HepG2 (cell line): ENCODE measurements around the gene TCEANC. TPM values are rescaled to one million over a fixed set of nuclear protein-coding genes. Genes with fewer than 3 reads are reported as not detected.
A peak's percentile ranks its signal among the peaks of the same experiment; 100 is the strongest.

Source experiments
- AGO2 ChIP-seq: fragments of 200-400 bp; formaldehyde crosslinking; optimal IDR thresholded peaks from 2 replicates; pipeline ENCODE3; 2017; ENCODE audit warnings: mild to moderate bottlenecking, low read depth, low read length, moderate library complexity
- CREM ChIP-seq, 2 experiments: sonication (generic) in 1 of 2; formaldehyde crosslinking in 1 of 2; IDR thresholded peaks; 2 replicates each; pipeline versions ENCODE4 v1.4.0 to v1.6.1; 2016 to 2020; ENCODE audit warnings: antibody characterized with exemption in 1 of 2, mild to moderate bottlenecking in 1 of 2, missing genetic modification reagents in 1 of 2
- KDM1A ChIP-seq: IDR thresholded peaks from 2 replicates; pipeline ENCODE4 v1.6.1; 2016; ENCODE audit warnings: missing compliant biosample characterization
- NFE2L1 ChIP-seq: sonication (generic); formaldehyde crosslinking; IDR thresholded peaks from 2 replicates; pipeline ENCODE4 v1.4.0; 2020; ENCODE audit warnings: missing genetic modification reagents, mild to moderate bottlenecking, borderline replicate concordance
- NONO ChIP-seq, 2 experiments: fragments of 450-650 bp in 1 of 2; sonication (generic) in 1 of 2; formaldehyde crosslinking in 1 of 2; IDR thresholded peaks in 1 of 2; conservative IDR thresholded peaks in 1 of 2; 2 replicates each; pipeline versions ENCODE4 v1.6.1 to v1.8.0; 2017 to 2022; ENCODE audit warnings: mild to moderate bottlenecking in 1 of 2, missing genetic modification reagents in 1 of 2, moderate library complexity in 1 of 2
- NPAS2 ChIP-seq: sonication (generic); formaldehyde crosslinking; IDR thresholded peaks from 2 replicates; pipeline ENCODE4 v1.8.0; 2022; ENCODE audit warnings: mild to moderate bottlenecking, missing genetic modification reagents, borderline replicate concordance
- PITX1 ChIP-seq: sonication (generic); formaldehyde crosslinking; IDR thresholded peaks from 2 replicates; pipeline ENCODE4 v1.5.1; 2020; ENCODE audit warnings: mild to moderate bottlenecking, missing genetic modification reagents
- RORA ChIP-seq: sonication (generic); formaldehyde crosslinking; IDR thresholded peaks from 2 replicates; pipeline ENCODE4 v1.5.0; 2020; ENCODE audit warnings: mild to moderate bottlenecking, missing genetic modification reagents, moderate library complexity
- ZBTB1 ChIP-seq: sonication (generic); formaldehyde crosslinking; IDR thresholded peaks from 2 replicates; pipeline ENCODE4 v1.4.0; 2020; ENCODE audit warnings: missing genetic modification reagents, borderline replicate concordance
- ZBTB3 ChIP-seq: sonication (generic); formaldehyde crosslinking; IDR thresholded peaks from 2 replicates; pipeline ENCODE4 v1.4.0; 2020; ENCODE audit warnings: low read depth, mild to moderate bottlenecking, moderate library complexity, missing genetic modification reagents, borderline replicate concordance
- ZBTB42 ChIP-seq: sonication (generic); formaldehyde crosslinking; IDR thresholded peaks from 2 replicates; pipeline ENCODE4 v1.5.0; 2020; ENCODE audit warnings: mild to moderate bottlenecking, missing genetic modification reagents
- ZMYM2 ChIP-seq: sonication (generic); formaldehyde crosslinking; IDR thresholded peaks from 2 replicates; pipeline ENCODE4 v1.8.0; 2022; ENCODE audit warnings: mild to moderate bottlenecking, missing genetic modification reagents
- ZMYM4 ChIP-seq: sonication (generic); formaldehyde crosslinking; IDR thresholded peaks from 2 replicates; pipeline ENCODE4 v1.8.1; 2023; ENCODE audit warnings: mild to moderate bottlenecking, missing genetic modification reagents
- ZNF251 ChIP-seq: sonication (generic); formaldehyde crosslinking; IDR thresholded peaks from 2 replicates; pipeline ENCODE4 v1.9.0; 2021; ENCODE audit warnings: mild to moderate bottlenecking, missing genetic modification reagents
- ZNF335 ChIP-seq: sonication (generic); formaldehyde crosslinking; IDR thresholded peaks from 2 replicates; pipeline ENCODE4 v1.4.0; 2020; ENCODE audit warnings: missing genetic modification reagents
- ZNF546 ChIP-seq: sonication (generic); formaldehyde crosslinking; conservative IDR thresholded peaks from 2 replicates; pipeline ENCODE4 v1.8.1; 2023; ENCODE audit warnings: mild to moderate bottlenecking, missing genetic modification reagents
- ZNF746 ChIP-seq: sonication (generic); formaldehyde crosslinking; IDR thresholded peaks from 2 replicates; pipeline ENCODE4 v1.8.0; 2022; ENCODE audit warnings: mild to moderate bottlenecking, missing genetic modification reagents
- ZNF883 ChIP-seq: sonication (generic); formaldehyde crosslinking; IDR thresholded peaks from 2 replicates; pipeline ENCODE4 v1.5.1; 2020; ENCODE audit warnings: mild to moderate bottlenecking, missing genetic modification reagents; ENCODE audit errors: not compliant biosample characterization
- polyA plus RNA-seq, 8 experiments: library from polyadenylated mRNA; depleted of rRNA in 3 of 8; stranded (reverse) in 7 of 8; unstranded in 1 of 8; fragments of >200 nt; fragmentation: Illumina TruSeq in 4 of 8; extraction: Trizol in 4 of 8; gene quantifications; 2 replicates each; pipeline versions ENCODE4 v1.2.1 to v1.2.3, GENCODE V29; 2011 to 2016; ENCODE audit warnings: low read depth in 4 of 8, missing spikeins in 1 of 8, mixed read lengths in 1 of 8; ENCODE audit not compliant: insufficient read depth in 1 of 8
- total RNA-seq, 5 experiments: library from RNA; depleted of rRNA; stranded (reverse); fragments of >200 nt; fragmentation: Illumina TruSeq; extraction: Trizol; gene quantifications; 2 replicates each; pipeline ENCODE4 v1.2.3, GENCODE V29; 2016; ENCODE audit warnings: low read depth in 1 of 5
- TF ChIP-seq, protein P1 (sequence below): sonication (generic); formaldehyde crosslinking; IDR thresholded peaks from 2 replicates; pipeline ENCODE4 v1.4.0; 2020; ENCODE audit warnings: missing genetic modification reagents, borderline replicate concordance
- TF ChIP-seq, protein P2 (sequence below): sonication (generic); formaldehyde crosslinking; IDR thresholded peaks from 2 replicates; pipeline ENCODE4 v1.4.0; 2020; ENCODE audit warnings: missing genetic modification reagents, borderline replicate concordance
- TF ChIP-seq, protein P3 (sequence below): sonication (generic); formaldehyde crosslinking; IDR thresholded peaks from 2 replicates; pipeline ENCODE4 v1.5.1; 2020; ENCODE audit warnings: missing genetic modification reagents, mild to moderate bottlenecking, borderline replicate concordance

Gene TCEANC
- total and polyA plus RNA-seq, 2 of the 13 experiments (the other 11 are each of a cell fraction or from before 2014, with no cell fraction given): 0.51 to 0.97 TPM

DNA sequence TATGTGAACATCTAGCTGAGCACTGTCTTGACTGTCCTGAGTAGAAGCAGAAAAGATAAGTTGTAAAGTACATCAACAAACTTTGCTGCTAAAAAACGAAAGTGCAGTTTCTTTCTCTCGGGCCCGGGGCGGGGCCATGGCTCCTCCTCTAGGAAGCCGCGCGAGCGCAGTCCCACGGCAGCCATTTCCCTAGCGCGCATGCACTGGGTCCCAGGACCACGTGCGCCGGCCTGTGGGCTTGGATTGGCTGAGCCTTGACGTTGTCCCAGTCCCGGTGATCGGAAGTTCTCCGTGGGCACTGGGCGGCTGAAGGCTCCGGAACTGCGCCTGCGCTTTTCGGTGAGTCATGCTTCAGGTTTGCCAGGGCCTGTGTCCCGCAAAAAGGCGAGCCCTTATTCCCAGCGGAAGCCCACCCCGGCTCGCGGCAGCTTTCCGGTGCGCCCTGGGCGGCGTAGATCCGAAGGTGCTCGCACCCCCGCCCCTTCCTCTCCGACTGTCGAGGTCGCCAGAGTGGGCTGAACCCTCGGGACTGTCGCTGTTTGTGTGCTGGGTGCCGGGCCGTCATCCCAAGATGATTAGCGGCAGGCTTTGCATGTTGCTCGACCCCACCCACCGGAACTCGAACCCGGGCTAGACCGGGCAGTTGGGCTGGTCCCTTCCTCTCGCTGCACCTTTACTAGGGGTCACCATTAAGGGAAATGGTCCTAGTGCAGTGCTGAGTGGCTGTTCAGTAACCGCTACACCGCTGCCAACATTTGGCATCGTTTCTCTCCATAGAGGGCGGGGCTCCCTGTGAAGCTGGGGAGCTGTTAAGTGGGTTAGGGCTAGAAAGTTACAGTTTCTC is at the start of gene TCEANC (continued):
- TF ChIP-seq, protein P1, sequence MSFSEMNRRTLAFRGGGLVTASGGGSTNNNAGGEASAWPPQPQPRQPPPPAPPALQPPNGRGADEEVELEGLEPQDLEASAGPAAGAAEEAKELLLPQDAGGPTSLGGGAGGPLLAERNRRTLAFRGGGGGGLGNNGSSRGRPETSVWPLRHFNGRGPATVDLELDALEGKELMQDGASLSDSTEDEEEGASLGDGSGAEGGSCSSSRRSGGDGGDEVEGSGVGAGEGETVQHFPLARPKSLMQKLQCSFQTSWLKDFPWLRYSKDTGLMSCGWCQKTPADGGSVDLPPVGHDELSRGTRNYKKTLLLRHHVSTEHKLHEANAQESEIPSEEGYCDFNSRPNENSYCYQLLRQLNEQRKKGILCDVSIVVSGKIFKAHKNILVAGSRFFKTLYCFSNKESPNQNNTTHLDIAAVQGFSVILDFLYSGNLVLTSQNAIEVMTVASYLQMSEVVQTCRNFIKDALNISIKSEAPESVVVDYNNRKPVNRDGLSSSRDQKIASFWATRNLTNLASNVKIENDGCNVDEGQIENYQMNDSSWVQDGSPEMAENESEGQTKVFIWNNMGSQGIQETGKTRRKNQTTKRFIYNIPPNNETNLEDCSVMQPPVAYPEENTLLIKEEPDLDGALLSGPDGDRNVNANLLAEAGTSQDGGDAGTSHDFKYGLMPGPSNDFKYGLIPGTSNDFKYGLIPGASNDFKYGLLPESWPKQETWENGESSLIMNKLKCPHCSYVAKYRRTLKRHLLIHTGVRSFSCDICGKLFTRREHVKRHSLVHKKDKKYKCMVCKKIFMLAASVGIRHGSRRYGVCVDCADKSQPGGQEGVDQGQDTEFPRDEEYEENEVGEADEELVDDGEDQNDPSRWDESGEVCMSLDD (CRISPR knock-in tag): no peak
- TF ChIP-seq KDM1A (CRISPR knock-in tag): no peak
- no peak for TF ChIP-seq ZNF251 (CRISPR knock-in tag)
- no peak for TF ChIP-seq ZBTB42 (CRISPR knock-in tag)
- TF ChIP-seq, protein P2, sequence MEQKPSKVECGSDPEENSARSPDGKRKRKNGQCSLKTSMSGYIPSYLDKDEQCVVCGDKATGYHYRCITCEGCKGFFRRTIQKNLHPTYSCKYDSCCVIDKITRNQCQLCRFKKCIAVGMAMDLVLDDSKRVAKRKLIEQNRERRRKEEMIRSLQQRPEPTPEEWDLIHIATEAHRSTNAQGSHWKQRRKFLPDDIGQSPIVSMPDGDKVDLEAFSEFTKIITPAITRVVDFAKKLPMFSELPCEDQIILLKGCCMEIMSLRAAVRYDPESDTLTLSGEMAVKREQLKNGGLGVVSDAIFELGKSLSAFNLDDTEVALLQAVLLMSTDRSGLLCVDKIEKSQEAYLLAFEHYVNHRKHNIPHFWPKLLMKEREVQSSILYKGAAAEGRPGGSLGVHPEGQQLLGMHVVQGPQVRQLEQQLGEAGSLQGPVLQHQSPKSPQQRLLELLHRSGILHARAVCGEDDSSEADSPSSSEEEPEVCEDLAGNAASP: no peak
- TF ChIP-seq PITX1 (CRISPR knock-in tag): no peak
- TF ChIP-seq ZBTB1 (CRISPR knock-in tag): no peak
- no peak for TF ChIP-seq ZNF335 (CRISPR knock-in tag)
- no peak for TF ChIP-seq ZNF883 (CRISPR knock-in tag)
- TF ChIP-seq NFE2L1 (CRISPR knock-in tag): no peak
- TF ChIP-seq ZBTB3 (CRISPR knock-in tag): no peak
- no peak for TF ChIP-seq ZNF546
- peak; percentile 46 for TF ChIP-seq CREM (IDR thresholded peaks at IDR 0.05)
- TF ChIP-seq CREM (CRISPR knock-in tag; IDR thresholded peaks at IDR 0.05): no peak
- TF ChIP-seq NPAS2: no peak
- no peak for TF ChIP-seq ZMYM2 (CRISPR knock-in tag)
- no peak for TF ChIP-seq AGO2
- no peak for TF ChIP-seq ZNF746 (CRISPR knock-in tag)
- TF ChIP-seq RORA: no peak
- TF ChIP-seq ZMYM4 (CRISPR knock-in tag): peak; percentile 40; the same call in 1 of the 2 replicates
- no peak for TF ChIP-seq NONO (IDR thresholded peaks at IDR 0.05)
- TF ChIP-seq NONO (CRISPR knock-in tag; conservative IDR thresholded peaks at IDR 0.05): no peak
- TF ChIP-seq, protein P3, sequence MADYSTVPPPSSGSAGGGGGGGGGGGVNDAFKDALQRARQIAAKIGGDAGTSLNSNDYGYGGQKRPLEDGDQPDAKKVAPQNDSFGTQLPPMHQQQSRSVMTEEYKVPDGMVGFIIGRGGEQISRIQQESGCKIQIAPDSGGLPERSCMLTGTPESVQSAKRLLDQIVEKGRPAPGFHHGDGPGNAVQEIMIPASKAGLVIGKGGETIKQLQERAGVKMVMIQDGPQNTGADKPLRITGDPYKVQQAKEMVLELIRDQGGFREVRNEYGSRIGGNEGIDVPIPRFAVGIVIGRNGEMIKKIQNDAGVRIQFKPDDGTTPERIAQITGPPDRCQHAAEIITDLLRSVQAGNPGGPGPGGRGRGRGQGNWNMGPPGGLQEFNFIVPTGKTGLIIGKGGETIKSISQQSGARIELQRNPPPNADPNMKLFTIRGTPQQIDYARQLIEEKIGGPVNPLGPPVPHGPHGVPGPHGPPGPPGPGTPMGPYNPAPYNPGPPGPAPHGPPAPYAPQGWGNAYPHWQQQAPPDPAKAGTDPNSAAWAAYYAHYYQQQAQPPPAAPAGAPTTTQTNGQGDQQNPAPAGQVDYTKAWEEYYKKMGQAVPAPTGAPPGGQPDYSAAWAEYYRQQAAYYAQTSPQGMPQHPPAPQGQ (CRISPR knock-in tag): no peak
